ENCODE results near the gene C19orf12. TPM values are rescaled to one million over a fixed set of nuclear protein-coding genes. Genes with fewer than 3 reads are reported as not detected.

C19orf12 gene
- total RNA-seq, 2 experiments from 2014 or later, result 12.5 to 20.6 TPM

DNA sequence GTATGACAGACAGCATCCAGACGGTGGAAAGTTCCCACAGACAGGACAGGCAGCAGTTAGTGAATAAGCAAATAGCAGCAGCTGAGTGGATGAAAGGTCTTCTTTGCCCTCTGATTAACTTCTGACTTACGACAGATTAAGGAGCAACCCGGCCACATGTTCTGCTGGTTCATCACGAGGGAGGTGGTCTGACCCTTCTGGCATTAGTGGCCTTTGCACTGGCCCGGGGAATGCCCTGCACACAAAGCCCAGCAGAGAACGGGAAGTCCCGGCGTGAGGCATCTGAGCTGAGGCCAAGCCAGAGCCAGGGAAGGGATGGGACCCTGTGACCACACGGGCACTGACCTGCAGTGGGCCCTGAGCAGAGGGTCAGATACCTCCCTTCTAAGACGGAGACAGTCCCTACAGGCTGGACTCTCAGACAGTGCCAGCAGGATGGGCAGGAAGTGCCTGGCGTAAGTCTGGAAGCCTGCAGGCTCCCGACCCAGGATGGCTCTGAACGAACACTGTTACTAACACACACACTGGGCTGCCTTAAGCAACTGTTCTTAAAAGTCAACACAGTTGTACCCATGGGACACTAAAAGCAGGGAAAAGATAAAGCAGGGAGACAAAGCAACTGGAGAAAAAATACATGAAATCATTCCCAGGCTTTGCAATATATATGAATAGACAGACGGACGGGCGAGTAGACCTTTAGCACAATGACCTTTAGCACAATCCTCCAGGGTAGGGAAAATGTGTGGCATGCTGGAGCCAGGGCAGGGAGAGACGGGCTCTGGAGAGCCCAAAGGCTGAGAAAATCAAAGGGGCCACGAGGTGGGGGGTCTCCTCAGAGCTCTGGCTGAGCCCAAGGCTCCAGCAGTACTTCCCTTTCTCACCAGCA, 6.3 kb downstream of the C19orf12 start:
- POLR2A ChIA-PET, result no interaction called here
- no TSS peak for BruUV-seq (replicated peaks)
- H3K9me3 ChIP-seq (ENCODE audit: low read length), result no peaks in the 10 kb centered on the region

DNA sequence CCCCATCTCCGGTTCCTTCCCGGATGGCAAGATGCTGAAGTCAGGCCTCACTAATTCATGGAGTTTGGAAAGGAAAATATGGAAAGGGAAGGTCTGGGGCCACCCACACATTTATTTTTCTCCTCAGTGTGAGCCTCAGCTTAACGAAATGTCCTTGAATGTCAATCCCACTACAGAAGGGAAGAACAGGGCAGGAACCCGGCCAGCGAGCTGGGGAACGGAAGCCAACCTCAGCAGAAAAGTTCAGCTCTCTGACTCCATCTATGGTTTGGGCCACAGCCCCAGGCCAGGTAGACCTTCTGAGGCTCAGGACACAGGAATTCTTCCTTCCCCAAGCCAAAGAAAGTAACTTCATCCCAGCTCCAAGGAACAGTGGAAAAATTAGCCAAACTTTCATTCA, 8.4 kb downstream of the C19orf12 start:
- H3K79me2 ChIP-seq (ENCODE audit: insufficient read depth, low read depth, low read length), result no peaks in the 10 kb centered on the region
- H2AFZ ChIP-seq (ENCODE audit: low read length), result no peak overlapping the region
- ChIA-PET CTCF (ENCODE audit: unreplicated experiment) (interaction anchor here (0.6 kb wide), 1 partner anchor 77 kb away, joined by 3 read pairs; no protein-coding TSS in a partner anchor), POLR2A (no interaction called here)
- DNase-seq (ENCODE audit: low spot score), result no peak
- no peak for TF ChIP-seq EZH2phosphoT487 (IDR thresholded peaks at IDR 0.05; ENCODE audit: borderline replicate concordance, low read depth, low read length)
- TF ChIP-seq, protein P1, sequence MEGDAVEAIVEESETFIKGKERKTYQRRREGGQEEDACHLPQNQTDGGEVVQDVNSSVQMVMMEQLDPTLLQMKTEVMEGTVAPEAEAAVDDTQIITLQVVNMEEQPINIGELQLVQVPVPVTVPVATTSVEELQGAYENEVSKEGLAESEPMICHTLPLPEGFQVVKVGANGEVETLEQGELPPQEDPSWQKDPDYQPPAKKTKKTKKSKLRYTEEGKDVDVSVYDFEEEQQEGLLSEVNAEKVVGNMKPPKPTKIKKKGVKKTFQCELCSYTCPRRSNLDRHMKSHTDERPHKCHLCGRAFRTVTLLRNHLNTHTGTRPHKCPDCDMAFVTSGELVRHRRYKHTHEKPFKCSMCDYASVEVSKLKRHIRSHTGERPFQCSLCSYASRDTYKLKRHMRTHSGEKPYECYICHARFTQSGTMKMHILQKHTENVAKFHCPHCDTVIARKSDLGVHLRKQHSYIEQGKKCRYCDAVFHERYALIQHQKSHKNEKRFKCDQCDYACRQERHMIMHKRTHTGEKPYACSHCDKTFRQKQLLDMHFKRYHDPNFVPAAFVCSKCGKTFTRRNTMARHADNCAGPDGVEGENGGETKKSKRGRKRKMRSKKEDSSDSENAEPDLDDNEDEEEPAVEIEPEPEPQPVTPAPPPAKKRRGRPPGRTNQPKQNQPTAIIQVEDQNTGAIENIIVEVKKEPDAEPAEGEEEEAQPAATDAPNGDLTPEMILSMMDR (conservative IDR thresholded peaks at IDR 0.05; ENCODE audit: low read length), result no peak
- H3K27ac ChIP-seq (ENCODE audit: low read depth, low read length, poor library complexity, severe bottlenecking), result no peak overlapping the region
- no peaks in the 10 kb centered on the region for H3K4me1 ChIP-seq (ENCODE audit: insufficient read depth, low read length, poor library complexity, severe bottlenecking)
- peaks cover 17% of the 10 kb centered on the region; the same call in 1 of the 2 replicates for H3K36me3 ChIP-seq (ENCODE audit: insufficient read depth, low read length)
- intact Hi-C loops (cut with micrococcal nuclease; ENCODE audit: unreplicated experiment), result no loop called here
- H3K9me2 ChIP-seq (ENCODE audit: insufficient read depth, low read length), result no peaks in the 10 kb centered on the region
- no peak overlapping the region for H3K4me2 ChIP-seq (ENCODE audit: low read length)
- H3K9me3 ChIP-seq (ENCODE audit: low read length), result no peaks in the 10 kb centered on the region
- no TSS peak for BruUV-seq (replicated peaks)
- no peaks in the 10 kb centered on the region for H4K20me1 ChIP-seq (ENCODE audit: insufficient read depth, low read length)
- H3K4me3 ChIP-seq (ENCODE audit: low read depth, low read length, poor library complexity, severe bottlenecking), result no peak overlapping the region

More for the DNA sequence above, 6.3 kb downstream of the C19orf12 start:
- no peak overlapping the region for H2AFZ ChIP-seq (ENCODE audit: low read length)
- H3K9me2 ChIP-seq (ENCODE audit: insufficient read depth, low read length), result no peaks in the 10 kb centered on the region
- CTCF ChIA-PET (ENCODE audit: unreplicated experiment), result no interaction called here
- no peak for DNase-seq (ENCODE audit: low spot score)
- H3K36me3 ChIP-seq (ENCODE audit: insufficient read depth, low read length), result peaks cover 17% of the 10 kb centered on the region; the same call in 1 of the 2 replicates
- no peaks in the 10 kb centered on the region for H4K20me1 ChIP-seq (ENCODE audit: insufficient read depth, low read length)
- TF ChIP-seq, protein P1 (conservative IDR thresholded peaks at IDR 0.05; ENCODE audit: low read length), result no peak
- no peak for TF ChIP-seq EZH2phosphoT487 (IDR thresholded peaks at IDR 0.05; ENCODE audit: borderline replicate concordance, low read depth, low read length)
- intact Hi-C loops (cut with micrococcal nuclease; ENCODE audit: unreplicated experiment), result no loop called here
- no peak overlapping the region for H3K4me2 ChIP-seq (ENCODE audit: low read length)
- H3K27ac ChIP-seq (ENCODE audit: low read depth, low read length, poor library complexity, severe bottlenecking), result no peak overlapping the region
- no peaks in the 10 kb centered on the region for H3K79me2 ChIP-seq (ENCODE audit: insufficient read depth, low read depth, low read length)
- no peak overlapping the region for H3K4me3 ChIP-seq (ENCODE audit: low read depth, low read length, poor library complexity, severe bottlenecking)
- H3K4me1 ChIP-seq (ENCODE audit: insufficient read depth, low read length, poor library complexity, severe bottlenecking), result peaks cover 7% of the 10 kb centered on the region

DNA sequence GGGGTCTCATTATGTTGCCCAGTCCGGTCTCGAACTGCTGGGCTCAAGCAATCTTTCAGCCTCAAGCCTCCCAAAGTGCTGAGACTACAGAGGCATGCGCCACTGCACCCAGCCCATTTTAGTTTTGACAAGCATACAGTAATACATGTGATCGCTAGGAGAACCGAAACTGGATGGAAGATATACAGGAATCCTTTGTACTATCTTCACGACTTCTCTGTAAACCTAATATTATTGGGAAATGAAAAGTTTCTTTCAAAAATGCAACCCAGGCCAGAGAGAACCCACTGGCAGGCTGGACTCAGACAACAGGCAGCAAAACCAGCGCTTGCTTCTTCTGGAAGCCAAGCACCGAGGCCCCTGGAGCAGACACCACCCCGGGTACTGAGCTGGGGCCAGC, 9.4 kb downstream of the C19orf12 start:
- no peaks in the 10 kb centered on the region for H3K9me3 ChIP-seq (ENCODE audit: low read length)
- no peak overlapping the region for H3K27ac ChIP-seq (ENCODE audit: low read depth, low read length, poor library complexity, severe bottlenecking)
- POLR2A ChIA-PET, result interaction anchor here (0.6 kb wide), 1 partner anchor 310 kb away, joined by 3 read pairs; no protein-coding TSS in a partner anchor
- H3K4me3 ChIP-seq (ENCODE audit: low read depth, low read length, poor library complexity, severe bottlenecking), result no peak overlapping the region
- TF ChIP-seq EZH2phosphoT487 (IDR thresholded peaks at IDR 0.05; ENCODE audit: borderline replicate concordance, low read depth, low read length), result no peak
- TF ChIP-seq, protein P1 (conservative IDR thresholded peaks at IDR 0.05; ENCODE audit: low read length), result no peak
- intact Hi-C loops (cut with micrococcal nuclease; ENCODE audit: unreplicated experiment), result no loop called here
- H3K9me2 ChIP-seq (ENCODE audit: insufficient read depth, low read length), result no peaks in the 10 kb centered on the region
- no peak for DNase-seq (ENCODE audit: low spot score)
- no TSS peak for BruUV-seq (replicated peaks)
- H3K79me2 ChIP-seq (ENCODE audit: insufficient read depth, low read depth, low read length), result no peaks in the 10 kb centered on the region
- peaks cover 17% of the 10 kb centered on the region; the same call in 1 of the 2 replicates for H3K36me3 ChIP-seq (ENCODE audit: insufficient read depth, low read length)
- no peaks in the 10 kb centered on the region for H3K4me1 ChIP-seq (ENCODE audit: insufficient read depth, low read length, poor library complexity, severe bottlenecking)
- no peak overlapping the region for H2AFZ ChIP-seq (ENCODE audit: low read length)
- H4K20me1 ChIP-seq (ENCODE audit: insufficient read depth, low read length), result no peaks in the 10 kb centered on the region
- no peak overlapping the region for H3K4me2 ChIP-seq (ENCODE audit: low read length)
- CTCF ChIA-PET (ENCODE audit: unreplicated experiment), result no interaction called here

Data from OCI-LY7 (cell line).